ENCODE measurements around the gene E4F1.
A peak's percentile ranks its signal among the peaks of the same experiment; 100 is the strongest.
"Not testable (repeated sequence)": the region's sequence is repeated elsewhere in the genome, so short reads cannot be mapped to it uniquely, and the experiment has no call there.

Gene E4F1

GRCh38 chr16:2251296-2252111, 28.1 kb downstream of the E4F1 start, which contains the start of gene ECI1:
TSS of gene ECI1 (minus strand) at chr16:2251587. CDS start at chr16:2251566, 21 bp downstream.
- DNase-seq = peak; percentile 97

DNA sequence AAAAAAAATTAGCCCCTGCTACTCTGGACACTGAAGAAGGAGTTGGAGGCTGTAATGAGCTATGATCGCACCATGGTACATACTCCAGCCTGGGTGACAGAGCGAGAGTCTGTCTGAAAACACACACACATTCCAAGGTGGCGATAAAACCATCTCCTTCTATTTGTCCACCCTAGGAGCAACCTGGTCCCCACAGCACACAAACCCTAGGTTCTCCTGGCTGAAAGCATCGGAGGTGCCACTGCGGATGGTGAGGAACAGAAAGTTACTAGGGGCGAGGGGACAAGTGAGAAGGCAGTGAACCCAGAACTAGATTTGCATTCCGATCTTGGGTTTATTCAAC, 29.4 kb downstream of the E4F1 start:
- DNase-seq = no peak

DNA sequence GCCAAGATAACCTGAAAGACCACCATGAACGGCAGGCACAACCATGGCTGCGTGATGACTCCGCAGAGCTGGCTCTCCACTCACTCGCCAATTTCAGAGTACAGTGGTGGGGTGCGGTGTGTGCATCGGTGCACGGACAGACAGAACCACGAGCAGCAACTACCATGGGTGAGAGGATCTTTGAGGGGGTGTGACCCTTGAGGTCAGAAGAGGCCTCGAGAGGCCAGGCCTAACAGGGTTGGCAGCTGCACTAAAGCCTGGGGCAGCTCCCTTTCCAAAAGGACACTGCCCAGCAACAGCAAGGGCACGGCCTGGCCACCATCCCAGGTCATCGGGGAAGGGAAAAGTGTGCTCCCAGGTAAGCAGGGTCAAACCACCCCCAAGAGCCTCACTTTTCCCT, 29.9 kb downstream of the E4F1 start:
- no peak for DNase-seq

GRCh38 chr16:2256531-2257140, 33.2 kb downstream of the E4F1 start:
- no peak for DNase-seq

DNA sequence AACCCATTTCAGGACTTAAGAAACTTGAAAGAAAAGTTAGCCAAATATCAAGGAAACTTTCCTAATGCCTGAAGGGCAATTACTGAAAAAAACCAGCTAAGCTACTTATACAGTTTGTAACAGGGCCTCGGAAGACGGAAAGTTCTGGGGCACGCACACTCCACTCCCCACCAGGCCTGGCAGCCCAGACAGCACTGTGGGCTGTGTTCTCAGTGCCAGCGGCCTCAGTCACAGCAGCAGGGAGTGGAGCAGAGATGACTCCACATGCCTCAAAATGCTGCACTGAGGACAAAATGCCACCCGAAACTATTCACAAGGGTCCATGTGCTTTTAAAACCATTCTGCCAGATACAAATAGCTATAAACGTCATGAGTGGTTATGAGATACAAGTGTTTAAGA, 34.3 kb downstream of the E4F1 start:
- no peak for DNase-seq

DNA sequence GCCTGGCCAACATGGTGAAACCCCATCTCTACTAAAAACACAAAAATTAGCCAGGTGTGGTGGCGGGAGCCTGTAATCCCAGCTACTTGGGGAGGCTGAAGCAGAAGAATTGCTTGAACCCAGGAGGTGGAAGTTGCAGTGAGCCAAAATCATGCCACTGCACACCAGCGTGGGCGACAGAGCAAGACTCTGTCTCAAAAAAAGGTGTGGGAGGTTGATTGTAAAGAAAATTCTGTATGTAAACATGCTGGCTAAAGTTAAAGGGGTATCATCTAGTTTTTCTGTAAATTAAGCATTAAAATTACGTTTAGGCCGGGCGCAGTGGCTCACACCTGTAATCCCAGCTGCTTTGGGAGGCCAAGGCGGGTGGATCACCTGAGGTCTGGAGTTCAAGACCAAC, 35.1 kb downstream of the E4F1 start:
- DNase-seq = not testable (repeated sequence)

- no peak for DNase-seq
These were observed 36.9 kb downstream of the E4F1 start for GRCh38 chr16:2260250-2260649.

- not testable (repeated sequence) for DNase-seq
These were observed 39.6 kb downstream of the E4F1 start for GRCh38 chr16:2263026-2263425.

GRCh38 chr16:2266887-2267286, 43.5 kb downstream of the E4F1 start:
- DNase-seq = peak; percentile 5

GRCh38 chr16:2267505-2267912, 44.1 kb downstream of the E4F1 start:
- DNase-seq = not testable (repeated sequence)

DNA sequence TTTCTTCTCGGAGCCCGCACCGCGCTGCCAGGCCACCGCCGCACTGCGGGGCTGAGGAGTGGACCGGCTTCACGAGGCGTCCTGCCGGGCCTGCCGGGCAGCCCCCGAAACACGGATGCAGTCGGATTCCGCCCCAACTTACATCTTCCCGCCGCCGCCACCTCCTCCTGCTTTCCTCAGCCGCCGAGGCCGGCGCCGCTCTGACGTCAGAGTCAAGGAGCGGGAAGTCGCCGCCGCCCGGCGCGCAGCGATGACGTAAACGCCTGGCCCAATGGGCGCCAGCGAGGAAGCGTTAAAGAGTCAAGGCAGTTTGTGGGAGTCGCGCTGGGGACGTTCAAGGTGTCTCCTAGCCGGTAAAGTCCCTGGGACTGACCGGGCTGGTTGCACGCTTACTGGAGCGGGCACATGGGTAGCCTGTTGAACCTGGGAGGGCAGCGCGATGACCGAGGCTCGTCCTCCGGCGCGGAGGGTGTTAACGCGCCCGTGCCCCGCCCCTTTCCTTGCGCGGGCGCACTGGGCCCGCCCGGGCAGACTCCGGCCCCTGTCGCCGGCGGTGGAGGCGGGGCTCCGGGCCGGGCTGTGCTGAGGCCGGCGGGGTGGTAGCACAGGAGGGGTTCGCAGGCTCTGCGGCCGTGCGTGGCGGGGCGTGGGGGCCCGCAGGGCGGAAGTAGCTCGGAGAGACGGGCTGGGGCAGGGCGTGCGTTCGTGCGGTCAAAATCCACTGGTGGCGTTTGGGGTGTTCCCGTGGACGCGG, 44.7 kb downstream of the E4F1 start, which contains the start of gene RNPS1:
TSS of gene RNPS1 (minus strand) at position 214 of the 754 bp plus-strand sequence. CDS start 3,483 bp downstream, outside the sequence.
- peak; percentile 98 for DNase-seq

- no peak for DNase-seq
These were observed 46.7 kb downstream of the E4F1 start for GRCh38 chr16:2270070-2270462.

GRCh38 chr16:2270588-2271470, 47.4 kb downstream of the E4F1 start:
- no peak for DNase-seq

DNA sequence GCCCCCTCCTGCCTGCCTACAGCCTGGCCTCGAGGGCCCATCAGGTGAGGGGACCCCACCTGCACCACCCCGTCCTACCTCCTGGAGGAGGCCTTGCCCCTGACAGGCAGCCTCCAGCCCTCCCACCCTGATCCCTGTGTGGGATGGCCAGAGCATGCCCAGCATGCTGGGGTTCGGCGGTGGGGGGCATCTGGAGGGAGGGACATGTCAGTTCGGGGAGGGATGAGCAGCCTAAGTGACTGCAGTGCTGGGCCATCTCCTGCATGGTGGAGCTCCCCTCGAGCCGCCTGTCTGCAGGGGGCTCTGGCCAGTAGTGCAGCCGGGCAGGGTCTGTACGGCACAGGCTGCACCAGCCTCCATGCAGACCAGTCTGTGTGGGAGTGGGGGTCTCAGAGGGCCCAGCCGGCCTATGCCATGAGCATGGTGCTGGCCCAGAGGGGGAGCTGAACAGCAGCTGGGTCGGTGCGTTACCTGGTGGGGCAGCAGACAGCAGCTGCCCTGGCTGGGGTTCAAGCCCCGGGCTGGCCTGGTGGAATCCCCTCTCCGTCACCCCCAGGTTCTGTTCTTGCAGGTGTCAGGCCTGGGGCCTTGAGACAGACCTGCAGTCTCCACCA, 48.6 kb downstream of the E4F1 start:
- no peak for DNase-seq

GRCh38 chr16:2273484-2273883, 50.1 kb downstream of the E4F1 start:
- no peak for DNase-seq

DNA sequence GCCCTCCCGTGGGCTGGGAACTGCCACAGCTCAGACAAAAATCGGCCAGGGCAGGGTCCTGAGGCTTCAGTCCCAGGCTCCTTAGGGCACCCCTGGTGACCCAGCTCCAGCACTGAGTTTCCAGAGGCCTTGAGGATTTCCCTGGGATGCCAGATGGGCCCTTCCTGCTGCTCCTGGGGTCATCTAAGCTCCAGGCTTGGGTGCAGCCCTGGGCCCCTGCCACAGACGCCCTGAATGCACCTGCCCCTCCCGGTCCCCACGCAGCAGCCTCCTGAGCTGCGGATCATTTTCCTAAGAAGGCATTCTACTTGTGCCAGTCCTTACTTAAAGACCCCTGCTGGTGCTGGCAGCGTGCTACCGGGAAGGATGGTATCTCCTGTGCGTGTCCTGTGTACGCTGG, 50.5 kb downstream of the E4F1 start:
- no peak for DNase-seq

GRCh38 chr16:2275476-2276367, 52.3 kb downstream of the E4F1 start:
- no peak for DNase-seq

- no peak for DNase-seq
These were observed 53.2 kb downstream of the E4F1 start for GRCh38 chr16:2276368-2277195.

DNA sequence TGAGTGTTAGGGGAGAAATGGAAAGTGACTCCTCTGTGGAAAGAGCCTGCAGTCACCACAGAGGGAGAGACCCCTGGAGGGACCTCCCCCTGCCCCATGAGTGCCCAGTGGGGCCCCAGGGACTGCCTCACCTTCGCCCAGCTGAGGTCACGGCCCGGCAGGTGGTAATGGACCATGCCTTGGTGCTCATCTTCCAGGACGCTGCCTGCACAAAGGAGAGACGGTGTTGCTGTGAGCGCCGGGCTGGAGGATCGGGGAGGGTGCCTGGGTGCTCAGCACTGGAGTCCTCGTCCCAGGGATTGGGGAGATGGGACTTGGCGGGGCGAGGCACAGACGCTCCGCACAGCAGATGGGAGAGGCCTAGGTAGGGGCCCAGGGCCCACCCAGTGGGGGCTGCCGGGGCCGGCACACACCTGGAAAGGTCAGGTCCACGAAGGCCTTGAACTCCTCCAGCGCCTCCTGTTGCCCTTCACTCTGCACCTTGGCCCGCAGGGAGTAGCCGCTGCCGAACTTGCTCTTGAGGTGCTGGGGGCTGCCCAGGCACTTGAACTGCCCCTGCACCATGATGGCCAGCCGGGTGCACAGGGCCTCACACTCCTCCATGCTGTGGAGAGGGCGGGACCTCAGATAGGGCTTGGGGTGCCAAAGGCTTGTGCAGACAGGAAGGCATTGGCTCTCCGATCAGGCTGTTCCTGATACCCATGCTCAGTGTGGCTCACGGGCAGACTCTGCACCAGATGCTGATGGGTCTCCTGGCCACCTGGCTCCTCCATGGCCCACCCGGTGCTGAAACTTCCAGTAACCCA, 54.3 kb downstream of the E4F1 start:
- DNase-seq = no peak

Data from suppressor macrophage treated with lipopolysaccharide for 4 hours (primary cell).